ENCODE measurements around the gene FOXD3. TPM values are rescaled to one million over a fixed set of nuclear protein-coding genes. Genes with fewer than 3 reads are reported as not detected.

The FOXD3 gene
- total RNA-seq, 2 experiments from 2014 or later = not detected

- peaks cover 25% of the 10 kb centered on the region for H3K4me1 Mint-ChIP-seq (ENCODE audit: low read depth)
- CTCF ChIA-PET = interaction anchor here (0.7 to 2.8 kb wide), 6 partner anchors 9 to 475 kb away, joined by 3 to 11 read pairs (median 4); no protein-coding TSS in a partner anchor
- peaks cover 63% of the 10 kb centered on the region for H3K27me3 Mint-ChIP-seq
- no peak overlapping the region for H3K27ac Mint-ChIP-seq
- POLR2A ChIA-PET = no interaction called here
- peaks cover 13% of the 10 kb centered on the region for H3K36me3 Mint-ChIP-seq
- H3K9me3 Mint-ChIP-seq = peaks cover 3% of the 10 kb centered on the region
- H3K4me3 Mint-ChIP-seq = no peak overlapping the region
- intact Hi-C loops (cut with micrococcal nuclease) = loop anchor here (2.0 to 10.0 kb wide), 2 partner anchors 124 to 928 kb away; no protein-coding TSS in a partner anchor
- no peak for DNase-seq
These were observed 5.8 kb upstream of the FOXD3 start for GRCh38 chr1:63316598-63316983.

- Mint-ChIP-seq H3K36me3 (peaks cover 16% of the 10 kb centered on the region), H3K27ac (no peak overlapping the region), H3K27me3 (peaks cover 67% of the 10 kb centered on the region), H3K4me3 (peak overlapping the region; percentile 53), H3K9me3 (peaks cover 3% of the 10 kb centered on the region), H3K4me1 (ENCODE audit: low read depth) (peaks cover 29% of the 10 kb centered on the region)
- DNase-seq = peak; percentile 72
- ChIA-PET POLR2A (no interaction called here), CTCF (interaction anchor here (0.7 to 2.8 kb wide), 7 partner anchors 9 to 476 kb away, joined by 3 to 11 read pairs (median 4); no protein-coding TSS in a partner anchor)
- intact Hi-C loops (cut with micrococcal nuclease) = loop anchor here (1.0 to 10.0 kb wide), 3 partner anchors 10 to 928 kb away; no protein-coding TSS in a partner anchor
These were observed 5.2 kb upstream of the FOXD3 start for GRCh38 chr1:63316984-63317816.

GRCh38 chr1:63317817-63318152, 4.6 kb upstream of the FOXD3 start:
- Mint-ChIP-seq H3K4me1 (ENCODE audit: low read depth) (peaks cover 29% of the 10 kb centered on the region), H3K9me3 (peaks cover 3% of the 10 kb centered on the region), H3K36me3 (peaks cover 16% of the 10 kb centered on the region), H3K27ac (no peak overlapping the region), H3K4me3 (peak overlapping the region; percentile 47), H3K27me3 (peaks cover 67% of the 10 kb centered on the region)
- intact Hi-C loops (cut with micrococcal nuclease) = loop anchor here (1.0 to 10.0 kb wide), 3 partner anchors 10 to 927 kb away; no protein-coding TSS in a partner anchor
- ChIA-PET POLR2A (no interaction called here), CTCF (interaction anchor here (1.3 to 2.8 kb wide), 3 partner anchors 12 to 220 kb away, joined by 3 to 11 read pairs (median 6); no protein-coding TSS in a partner anchor)
- no peak for DNase-seq

- Mint-ChIP-seq H3K27me3 (peaks cover 68% of the 10 kb centered on the region), H3K4me1 (ENCODE audit: low read depth) (peaks cover 29% of the 10 kb centered on the region), H3K9me3 (peaks cover 3% of the 10 kb centered on the region), H3K36me3 (peaks cover 17% of the 10 kb centered on the region), H3K4me3 (no peak overlapping the region), H3K27ac (no peak overlapping the region)
- ChIA-PET CTCF (interaction anchor here (1.3 to 2.8 kb wide), 3 partner anchors 11 to 18 kb away, joined by 3 to 11 read pairs (median 4); no protein-coding TSS in a partner anchor), POLR2A (no interaction called here)
- DNase-seq = no peak
- intact Hi-C loops (cut with micrococcal nuclease) = loop anchor here (10.0 kb wide), 1 partner anchor 926 kb away; no protein-coding TSS in a partner anchor
These were observed 4.0 kb upstream of the FOXD3 start for GRCh38 chr1:63318201-63318979.

GRCh38 chr1:63319046-63320021, 3.0 kb upstream of the FOXD3 start:
- ChIA-PET POLR2A (no interaction called here), CTCF (interaction anchor here (0.6 to 1.5 kb wide), 3 partner anchors 11 to 273 kb away, joined by 3 to 4 read pairs (median 4); no protein-coding TSS in a partner anchor)
- Mint-ChIP-seq H3K36me3 (peaks cover 19% of the 10 kb centered on the region), H3K27me3 (peaks cover 68% of the 10 kb centered on the region), H3K27ac (peak overlapping the region; percentile 18), H3K4me1 (ENCODE audit: low read depth) (peaks cover 29% of the 10 kb centered on the region), H3K9me3 (peaks cover 3% of the 10 kb centered on the region), H3K4me3 (peak overlapping the region; percentile 12)
- intact Hi-C loops (cut with micrococcal nuclease) = loop anchor here (5.0 to 10.0 kb wide), 2 partner anchors 882 to 925 kb away; partner anchors contain the start of gene USP1
- DNase-seq = no peak

GRCh38 chr1:63320022-63320721, 2.2 kb upstream of the FOXD3 start:
- Mint-ChIP-seq H3K27me3 (peaks cover 68% of the 10 kb centered on the region), H3K36me3 (peaks cover 21% of the 10 kb centered on the region), H3K4me3 (peak overlapping the region; percentile 26), H3K4me1 (ENCODE audit: low read depth) (peaks cover 31% of the 10 kb centered on the region), H3K27ac (peak overlapping the region; percentile 28), H3K9me3 (peaks cover 3% of the 10 kb centered on the region)
- ChIA-PET POLR2A (no interaction called here), CTCF (interaction anchor here (0.6 to 1.5 kb wide), 3 partner anchors 12 to 272 kb away, joined by 3 to 4 read pairs (median 4); no protein-coding TSS in a partner anchor)
- intact Hi-C loops (cut with micrococcal nuclease) = loop anchor here (5.0 kb wide), 1 partner anchor 883 kb away; the partner anchor contains the start of gene USP1
- no peak for DNase-seq

- Mint-ChIP-seq H3K4me1 (ENCODE audit: low read depth) (peaks cover 33% of the 10 kb centered on the region), H3K27ac (peak overlapping the region; percentile 53), H3K36me3 (peaks cover 22% of the 10 kb centered on the region), H3K9me3 (peaks cover 5% of the 10 kb centered on the region), H3K4me3 (peak overlapping the region; percentile 74), H3K27me3 (peaks cover 68% of the 10 kb centered on the region)
- POLR2A ChIA-PET = no interaction called here
- intact Hi-C loops (cut with micrococcal nuclease) = loop anchor here (5.0 kb wide), 1 partner anchor 884 kb away; the partner anchor contains the start of gene USP1
- DNase-seq = no peak
- CTCF ChIA-PET = no interaction called here
These were observed 1.1 kb upstream of the FOXD3 start for GRCh38 chr1:63321066-63321784.

- Mint-ChIP-seq H3K27me3 (peaks cover 69% of the 10 kb centered on the region), H3K4me1 (ENCODE audit: low read depth) (peaks cover 36% of the 10 kb centered on the region), H3K9me3 (peaks cover 6% of the 10 kb centered on the region), H3K27ac (peak overlapping the region; percentile 53), H3K4me3 (peak overlapping the region; percentile 74), H3K36me3 (peaks cover 25% of the 10 kb centered on the region)
- intact Hi-C loops (cut with micrococcal nuclease) = loop anchor here (1.0 to 5.0 kb wide), 3 partner anchors 45 to 884 kb away; partner anchors contain the start of genes ALG6, EFCAB7, ITGB3BP and USP1
- ChIA-PET POLR2A (no interaction called here), CTCF (no interaction called here)
- no peak for DNase-seq
These were observed 618 bp upstream of the FOXD3 start for GRCh38 chr1:63321785-63322113.

- POLR2A ChIA-PET = no interaction called here
- H3K27me3 Mint-ChIP-seq = peaks cover 76% of the 10 kb centered on the region
- H3K4me1 Mint-ChIP-seq (ENCODE audit: low read depth) = peaks cover 36% of the 10 kb centered on the region
- intact Hi-C loops (cut with micrococcal nuclease) = loop anchor here (1.0 to 5.0 kb wide), 3 partner anchors 44 to 886 kb away; partner anchors contain the start of genes ALG6, EFCAB7, ITGB3BP and USP1
- peaks cover 26% of the 10 kb centered on the region for H3K36me3 Mint-ChIP-seq
- peaks cover 6% of the 10 kb centered on the region for H3K9me3 Mint-ChIP-seq
- peak overlapping the region; percentile 72 for H3K4me3 Mint-ChIP-seq
- CTCF ChIA-PET = no interaction called here
- peak; percentile 59 for DNase-seq
- H3K27ac Mint-ChIP-seq = peak overlapping the region; percentile 33
These were observed 837 bp downstream of the FOXD3 start for GRCh38 chr1:63322944-63323864.
